ENCODE measurements around the gene MRTFA. TPM values are rescaled to one million over a fixed set of nuclear protein-coding genes. Genes with fewer than 3 reads are reported as not detected.
A peak's percentile ranks its signal among the peaks of the same experiment; 100 is the strongest.

Gene MRTFA
- total RNA-seq, 1 donor from 2014 or later, result 53.0 TPM

DNA sequence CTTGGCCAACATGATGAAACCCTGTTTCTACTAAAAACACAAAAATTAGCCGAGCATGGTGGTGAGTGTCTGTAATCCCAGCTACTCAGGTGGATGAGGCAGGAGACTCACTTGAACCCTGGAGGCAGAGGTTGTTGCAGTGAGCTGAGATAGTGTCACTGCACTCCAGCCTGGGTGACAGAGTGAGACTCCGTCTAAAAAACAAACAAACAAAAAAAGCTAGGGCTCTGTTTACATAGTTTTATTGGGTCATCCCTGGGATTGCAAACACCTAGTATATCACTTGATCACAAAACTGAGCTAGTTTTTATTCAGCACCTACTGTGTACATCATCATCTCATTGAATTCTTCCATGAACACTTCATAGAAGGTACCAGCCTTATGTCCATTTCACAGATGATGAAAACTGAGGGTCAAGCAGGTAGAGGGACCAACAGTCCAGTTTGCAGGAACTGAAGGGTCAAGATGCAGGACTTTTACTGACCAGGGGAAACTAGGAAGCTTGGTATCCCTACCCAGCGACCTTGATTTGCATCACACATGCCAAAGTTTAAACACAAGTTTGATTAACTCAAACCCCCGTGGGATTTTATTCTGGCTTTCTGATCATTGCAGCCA is 9.2 kb upstream of the MRTFA start:
- TF ChIP-seq, protein P1, sequence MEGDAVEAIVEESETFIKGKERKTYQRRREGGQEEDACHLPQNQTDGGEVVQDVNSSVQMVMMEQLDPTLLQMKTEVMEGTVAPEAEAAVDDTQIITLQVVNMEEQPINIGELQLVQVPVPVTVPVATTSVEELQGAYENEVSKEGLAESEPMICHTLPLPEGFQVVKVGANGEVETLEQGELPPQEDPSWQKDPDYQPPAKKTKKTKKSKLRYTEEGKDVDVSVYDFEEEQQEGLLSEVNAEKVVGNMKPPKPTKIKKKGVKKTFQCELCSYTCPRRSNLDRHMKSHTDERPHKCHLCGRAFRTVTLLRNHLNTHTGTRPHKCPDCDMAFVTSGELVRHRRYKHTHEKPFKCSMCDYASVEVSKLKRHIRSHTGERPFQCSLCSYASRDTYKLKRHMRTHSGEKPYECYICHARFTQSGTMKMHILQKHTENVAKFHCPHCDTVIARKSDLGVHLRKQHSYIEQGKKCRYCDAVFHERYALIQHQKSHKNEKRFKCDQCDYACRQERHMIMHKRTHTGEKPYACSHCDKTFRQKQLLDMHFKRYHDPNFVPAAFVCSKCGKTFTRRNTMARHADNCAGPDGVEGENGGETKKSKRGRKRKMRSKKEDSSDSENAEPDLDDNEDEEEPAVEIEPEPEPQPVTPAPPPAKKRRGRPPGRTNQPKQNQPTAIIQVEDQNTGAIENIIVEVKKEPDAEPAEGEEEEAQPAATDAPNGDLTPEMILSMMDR (IDR thresholded peaks at IDR 0.05; ENCODE audit: insufficient read depth, low read length, poor library complexity, severe bottlenecking), result no peak
- Histone ChIP-seq H3K4me3 (ENCODE audit: low read depth, low read length) (no peak overlapping the region), H3K36me3 (ENCODE audit: control insufficient read depth, insufficient read depth, low read length) (no peaks in the 10 kb centered on the region), H3K27me3 (ENCODE audit: control insufficient read depth, insufficient read depth, low read length) (no peaks in the 10 kb centered on the region)
- no peak for DNase-seq (ENCODE audit: low read depth)

GRCh38 chr22:40642316-40642715 is 5.8 kb upstream of the MRTFA start:
- DNase-seq (ENCODE audit: low read depth), result no peak
- no peaks in the 10 kb centered on the region for H3K36me3 ChIP-seq (ENCODE audit: control insufficient read depth, insufficient read depth, low read length)
- TF ChIP-seq, protein P1 (IDR thresholded peaks at IDR 0.05; ENCODE audit: insufficient read depth, low read length, poor library complexity, severe bottlenecking), result no peak

GRCh38 chr22:40641269-40641668 is 4.8 kb upstream of the MRTFA start:
- H3K4me3 ChIP-seq (ENCODE audit: low read depth, low read length), result no peak overlapping the region
- H3K36me3 ChIP-seq (ENCODE audit: control insufficient read depth, insufficient read depth, low read length), result no peaks in the 10 kb centered on the region
- H3K27me3 ChIP-seq (ENCODE audit: control insufficient read depth, insufficient read depth, low read length), result no peaks in the 10 kb centered on the region
- TF ChIP-seq, protein P1 (IDR thresholded peaks at IDR 0.05; ENCODE audit: insufficient read depth, low read length, poor library complexity, severe bottlenecking), result no peak
- no peak for DNase-seq (ENCODE audit: low read depth)

More at GRCh38 chr22:40642316-40642715, 5.8 kb upstream of the MRTFA start:
- Histone ChIP-seq H3K4me3 (ENCODE audit: low read depth, low read length) (no peak overlapping the region), H3K27me3 (ENCODE audit: control insufficient read depth, insufficient read depth, low read length) (no peaks in the 10 kb centered on the region)

DNA sequence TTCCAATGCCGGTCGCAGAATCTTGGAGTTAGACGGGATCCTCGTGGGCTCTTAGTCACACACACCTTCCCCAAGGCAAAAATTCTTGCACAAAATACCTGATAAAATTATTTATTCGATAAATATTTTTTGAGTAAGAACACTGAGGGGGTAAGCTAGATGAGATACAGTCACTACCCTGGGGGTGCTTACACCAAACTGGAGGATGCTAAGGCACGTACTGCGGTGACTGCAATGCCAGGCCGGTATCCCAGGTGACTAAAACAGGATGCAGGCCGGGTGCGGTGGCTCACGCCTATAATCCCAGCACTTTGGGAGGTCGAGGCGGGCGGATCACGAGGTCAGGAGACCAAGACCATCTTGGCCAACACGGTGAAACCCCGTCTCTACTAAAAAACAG is 1.7 kb upstream of the MRTFA start:
- no peaks in the 10 kb centered on the region for H3K27me3 ChIP-seq (ENCODE audit: control insufficient read depth, insufficient read depth, low read length)
- no peak for DNase-seq (ENCODE audit: low read depth)
- TF ChIP-seq, protein P1 (IDR thresholded peaks at IDR 0.05; ENCODE audit: insufficient read depth, low read length, poor library complexity, severe bottlenecking), result no peak
- no peaks in the 10 kb centered on the region for H3K36me3 ChIP-seq (ENCODE audit: control insufficient read depth, insufficient read depth, low read length)
- no peak overlapping the region for H3K4me3 ChIP-seq (ENCODE audit: low read depth, low read length)

- DNase-seq (ENCODE audit: low read depth), result no peak
- TF ChIP-seq, protein P1 (IDR thresholded peaks at IDR 0.05; ENCODE audit: insufficient read depth, low read length, poor library complexity, severe bottlenecking), result no peak
- no peaks in the 10 kb centered on the region for H3K27me3 ChIP-seq (ENCODE audit: control insufficient read depth, insufficient read depth, low read length)
Measured at GRCh38 chr22:40637183-40638150, 948 bp upstream of the MRTFA start.

More at GRCh38 chr22:40637183-40638150, 948 bp upstream of the MRTFA start:
- H3K36me3 ChIP-seq (ENCODE audit: control insufficient read depth, insufficient read depth, low read length), result no peaks in the 10 kb centered on the region
- H3K4me3 ChIP-seq (ENCODE audit: low read depth, low read length), result peak overlapping the region; percentile 51

Measured in kidney epithelial cell (primary cell).